Endothelial cell of umbilical vein (primary cell): ENCODE measurements around the gene TPD52L3. TPM values are rescaled to one million over a fixed set of nuclear protein-coding genes. Genes with fewer than 3 reads are reported as not detected.

Experiments used
- BruUV-seq: library from RNA; stranded (reverse); fragments of 400-500 nt; replicated peaks from 2 replicates; lab custom pipeline; 2021; lab: Mats Ljungman, UMichigan
- CTCF ChIA-PET: fragments of 300-600, 350-600 bp; sonication (Branson Sonifier 250); formaldehyde crosslinking; loops from one replicate; lab custom pipeline; 2021; ENCODE audit warnings: antibody characterized with exemption, inconsistent platforms; lab: Charles Lee
- POLR2A ChIA-PET: fragments of 300-600, 350-600 bp; sonication (Branson Sonifier 250); formaldehyde crosslinking; loops from one replicate; lab custom pipeline; 2021; ENCODE audit warnings: antibody characterized with exemption, inconsistent platforms; lab: Charles Lee
- DNase-seq: peaks from one replicate; pipeline ENCODE4 v3.0.0-alpha.2; 2011; ENCODE audit warnings: low read depth, low spot score
- FAIRE-seq: peaks from 2 replicates; lab custom pipeline; 2011; peaks lifted over from hg19 to GRCh38; lab: Jason Lieb, UNC
- H2AFZ ChIP-seq: 2 replicates; pipeline ENCODE4 v1.6.0; 2012; ENCODE audit warnings: low read depth, low read length, control low read depth, inconsistent platforms
- H3K27ac ChIP-seq: 2 replicates; pipeline ENCODE4 v1.5.1; 2011; ENCODE audit warnings: low read depth, mild to moderate bottlenecking, control low read depth, low read length, moderate library complexity; ENCODE audit not compliant: insufficient read depth
- H3K27me3 ChIP-seq, 2 experiments: 2 replicates each; pipeline versions ENCODE4 v1.6.0 to v1.6.1; 2011; ENCODE audit warnings: low read length in 2 of 2, mixed read lengths in 1 of 2; ENCODE audit not compliant: control insufficient read depth in 2 of 2, insufficient read depth in 2 of 2
- H3K36me3 ChIP-seq, 2 experiments: 2 replicates in 1 of 2; 3 replicates in 1 of 2; pipeline ENCODE4 v1.5.1; 2011; ENCODE audit warnings: low read length in 2 of 2, mild to moderate bottlenecking in 1 of 2, moderate library complexity in 1 of 2; ENCODE audit not compliant: control insufficient read depth in 2 of 2, insufficient read depth in 2 of 2; ENCODE audit errors: extremely low read depth in 1 of 2
- H3K4me1 ChIP-seq: 3 replicates; pipeline ENCODE4 v1.5.1; 2011; ENCODE audit warnings: mild to moderate bottlenecking, low read length; ENCODE audit not compliant: control insufficient read depth, insufficient read depth; ENCODE audit errors: extremely low read depth
- H3K4me2 ChIP-seq: 2 replicates; pipeline ENCODE4 v1.6.1; 2011; ENCODE audit warnings: low read length, control low read depth, mixed read lengths; ENCODE audit not compliant: insufficient read depth
- H3K4me3 ChIP-seq, 3 experiments: fragments of 200-600 bp in 1 of 3; sonication (generic), shearing (Covaris generic) in 1 of 3; replicated peaks in 1 of 3; 2 replicates each; pipeline ENCODE4 v1.5.1; 2011 to 2016; ENCODE audit warnings: control low read depth in 3 of 3, low read length in 3 of 3, mild to moderate bottlenecking in 2 of 3, inconsistent platforms in 1 of 3, low read depth in 1 of 3, moderate library complexity in 1 of 3; ENCODE audit not compliant: insufficient read depth in 1 of 3
- H3K79me2 ChIP-seq: 2 replicates; pipeline ENCODE4 v1.6.0; 2012; ENCODE audit warnings: low read length, inconsistent platforms; ENCODE audit not compliant: control insufficient read depth, insufficient read depth
- H3K9ac ChIP-seq: replicated peaks from 2 replicates; pipeline ENCODE3; 2011; ENCODE audit warnings: low read length, control low read depth; ENCODE audit not compliant: insufficient read depth; ENCODE audit errors: extremely low read depth
- H3K9me1 ChIP-seq: replicated peaks from 3 replicates; pipeline ENCODE4 v1.6.0; 2011; ENCODE audit warnings: mild to moderate bottlenecking, low read length; ENCODE audit not compliant: control insufficient read depth, insufficient read depth; ENCODE audit errors: extremely low read depth
- H3K9me3 ChIP-seq: replicated peaks from 2 replicates; pipeline ENCODE4 v1.5.1; 2012; ENCODE audit warnings: low read length, inconsistent platforms; ENCODE audit not compliant: control insufficient read depth, insufficient read depth
- H4K20me1 ChIP-seq: replicated peaks from 2 replicates; pipeline ENCODE3; 2011; ENCODE audit warnings: mild to moderate bottlenecking, low read length; ENCODE audit not compliant: control insufficient read depth, insufficient read depth; ENCODE audit errors: extremely low read depth
- CTCF ChIP-seq, 2 donors: IDR thresholded peaks; 1 replicate in 1 of 2; 2 replicates in 1 of 2; pipeline ENCODE4 v1.5.1; 2011; ENCODE audit warnings: low read length in 2 of 2, mild to moderate bottlenecking in 2 of 2, moderate library complexity in 2 of 2, control low read depth in 1 of 2, inconsistent platforms in 1 of 2, low read depth in 1 of 2; ENCODE audit not compliant: insufficient read depth in 1 of 2; ENCODE audit errors: extremely low read depth in 1 of 2
- EZH2 ChIP-seq: IDR thresholded peaks from 2 replicates; pipeline ENCODE4 v1.6.1; 2012; ENCODE audit warnings: borderline replicate concordance, low read depth, mild to moderate bottlenecking, moderate library complexity, low read length, inconsistent platforms; ENCODE audit not compliant: severe bottlenecking
- FOS ChIP-seq: IDR thresholded peaks from 2 replicates; pipeline ENCODE4 v1.6.1; 2011; ENCODE audit warnings: mild to moderate bottlenecking, low read length, moderate library complexity, borderline replicate concordance; ENCODE audit not compliant: insufficient read depth
- GATA2 ChIP-seq: IDR thresholded peaks from 2 replicates; pipeline ENCODE4 v1.7.0; 2011; ENCODE audit warnings: low read depth, mild to moderate bottlenecking, moderate library complexity, mixed read lengths, low read length; ENCODE audit not compliant: insufficient read length, insufficient read depth
- JUN ChIP-seq: IDR thresholded peaks from 2 replicates; pipeline ENCODE4 v1.6.1; 2011; ENCODE audit warnings: borderline replicate concordance, low read depth; ENCODE audit not compliant: insufficient read length, insufficient read depth
- MAX ChIP-seq: IDR thresholded peaks from 2 replicates; pipeline ENCODE4 v1.6.1; 2011; ENCODE audit not compliant: insufficient read depth, insufficient read length
- MYC ChIP-seq: IDR thresholded peaks from one replicate; pipeline ENCODE4 v1.6.1; 2011; ENCODE audit warnings: mild to moderate bottlenecking, low read depth, low read length
- POLR2A ChIP-seq: IDR thresholded peaks from 2 replicates; pipeline ENCODE4 v1.6.1; 2012; ENCODE audit warnings: low read depth, mild to moderate bottlenecking, control low read depth, low read length
- POLR2AphosphoS5 ChIP-seq: IDR thresholded peaks from 2 replicates; pipeline ENCODE4 v1.6.1; 2012; ENCODE audit warnings: low read depth, mild to moderate bottlenecking, control low read depth, low read length, moderate library complexity; ENCODE audit not compliant: insufficient read depth
- dilution Hi-C: fragments of 300-500 bp; cut with MboI; formaldehyde crosslinking; loops from one replicate; pipeline ENCODE4 v1.15.0; 2019; ENCODE audit warnings: low sequenced_read_pairs; ENCODE audit not compliant: extremely low pct_ligation_motif_present
- intact Hi-C: fragments of 100-400 bp; cut with micrococcal nuclease; formaldehyde crosslinking; loops from one replicate; pipeline ENCODE4 v1.10.0; 2022
- polyA plus RNA-seq, 4 experiments: library from polyadenylated mRNA; depleted of rRNA in 3 of 4; stranded (reverse) in 3 of 4; unstranded in 1 of 4; fragments of >200 nt; gene quantifications; 2 replicates each; pipeline versions ENCODE4 v1.2.1 to v1.2.3, GENCODE V29; 2011 to 2012; ENCODE audit warnings: missing spikeins in 1 of 4
- total RNA-seq: library from RNA; stranded (reverse); gene quantifications from 2 replicates; pipeline ENCODE4 v1.2.3, GENCODE V29; 2021

TPD52L3 gene
- total and polyA plus RNA-seq, 2 donors (not counting 3 experiments of a cell fraction or from before 2014, with no cell fraction given) = not detected

- intact Hi-C loops (no loop called here), dilution Hi-C loops (no loop called here)
- Histone ChIP-seq H3K79me2 (no peaks in the 10 kb centered on the region), H3K9me1 (no peaks in the 10 kb centered on the region), H3K27me3 (no peaks in the 10 kb centered on the region), H3K4me1 (no peaks in the 10 kb centered on the region), H3K9me3 (no peaks in the 10 kb centered on the region), H2AFZ (no peak overlapping the region), H3K36me3 (no peaks in the 10 kb centered on the region), H4K20me1 (no peaks in the 10 kb centered on the region), H3K27ac (no peak overlapping the region), H3K9ac (no peak overlapping the region), H3K4me2 (no peak overlapping the region), H3K4me3 (no peak overlapping the region)
- TF ChIP-seq POLR2AphosphoS5 (no peak), GATA2 (no peak), POLR2A (no peak), MYC (no peak), FOS (no peak), CTCF (IDR thresholded peaks at IDR 0.05; ENCODE audit: extremely low read depth in 1 of 2, insufficient read depth in 1 of 2, low read depth in 1 of 2, low read length in 2 of 2) (no peak), EZH2 (no peak), MAX (no peak), JUN (no peak)
- BruUV-seq = no TSS peak
- ChIA-PET CTCF (interaction anchor here (1.1 to 1.3 kb wide), 3 partner anchors 9 to 247 kb away, joined by 3 to 7 read pairs (median 5); no protein-coding TSS in a partner anchor), POLR2A (no interaction called here)
- FAIRE-seq = no peak
- DNase-seq = no peak
These were observed 26.3 kb upstream of the TPD52L3 start for GRCh38 chr9:6301858-6302257.
